GM21528 (cell line): ENCODE data around the gene POU2F2.
"Not testable (repeated sequence)": the region's sequence is repeated elsewhere in the genome, so short reads cannot be mapped to it uniquely, and the experiment has no call there.

ENCODE experiments used
- ATAC-seq: cut with Tn5 transposase; IDR thresholded peaks from one replicate; pipeline ENCODE4 v1.9.1; 2021; ENCODE audit warnings: mild to moderate bottlenecking, moderate library complexity; ENCODE audit not compliant: unreplicated experiment, low FRiP score

The POU2F2 gene

GRCh38 chr19:42108527-42109389 lies 23.5 kb downstream of the POU2F2 start:
- ATAC-seq: no peak

- no peak for ATAC-seq
Observed at GRCh38 chr19:42105368-42105767, 26.9 kb downstream of the POU2F2 start.

GRCh38 chr19:42102877-42103276 lies 29.4 kb downstream of the POU2F2 start:
- ATAC-seq: no peak

- not testable (repeated sequence) for ATAC-seq
Observed at GRCh38 chr19:42100241-42100640, 32.0 kb downstream of the POU2F2 start.

GRCh38 chr19:42099336-42099925 lies 32.8 kb downstream of the POU2F2 start:
- ATAC-seq: no peak

GRCh38 chr19:42098781-42099180 lies 33.5 kb downstream of the POU2F2 start:
- ATAC-seq: no peak

- ATAC-seq: no peak
Observed at GRCh38 chr19:42097461-42097860, 34.8 kb downstream of the POU2F2 start.

- no peak for ATAC-seq
Observed at GRCh38 chr19:42096255-42096837, 35.9 kb downstream of the POU2F2 start.

GRCh38 chr19:42095814-42096230 lies 36.4 kb downstream of the POU2F2 start:
- ATAC-seq: no peak

- no peak for ATAC-seq
Observed at GRCh38 chr19:42095142-42095813, 37.0 kb downstream of the POU2F2 start.

- no peak for ATAC-seq
Observed at GRCh38 chr19:42093926-42094325, 38.3 kb downstream of the POU2F2 start.

GRCh38 chr19:42093505-42093904 lies 38.7 kb downstream of the POU2F2 start:
- no peak for ATAC-seq

GRCh38 chr19:42092350-42092749 lies 39.9 kb downstream of the POU2F2 start:
- ATAC-seq: no peak

GRCh38 chr19:42091742-42092141 lies 40.5 kb downstream of the POU2F2 start:
- ATAC-seq: no peak

GRCh38 chr19:42091300-42091699 lies 40.9 kb downstream of the POU2F2 start:
- ATAC-seq: no peak

- ATAC-seq: no peak
Observed at GRCh38 chr19:42090672-42091071, 41.6 kb downstream of the POU2F2 start.

GRCh38 chr19:42089772-42090171 lies 42.5 kb downstream of the POU2F2 start:
- no peak for ATAC-seq

GRCh38 chr19:42089191-42089750 lies 43.0 kb downstream of the POU2F2 start:
- no peak for ATAC-seq

- ATAC-seq: no peak
Observed at GRCh38 chr19:42088471-42089190, 43.6 kb downstream of the POU2F2 start.
